HepG2 (cell line): Measurements from ENCODE around the gene MAPK8. TPM values are rescaled to one million over a fixed set of nuclear protein-coding genes. Genes with fewer than 3 reads are reported as not detected.

Source experiments
- ATAC-seq: fragments of 200-7000 bp; cut with Tn5 transposase; 3 replicates; pipeline ENCODE4 v1.9.1; 2020; ENCODE audit warnings: mild to moderate bottlenecking, moderate library complexity
- BruUV-seq: library from RNA; stranded (reverse); fragments of 400-500 nt; replicated peaks from 2 replicates; lab custom pipeline; 2021; lab: Mats Ljungman, UMichigan
- CTCF ChIA-PET: fragments of 300-600 bp; formaldehyde crosslinking; extraction: SDS; loops from one replicate; lab custom pipeline; 2021; ENCODE audit warnings: low total read pairs, inconsistent platforms, low intra/inter-chr PET ratio; lab: Yijun Ruan, JAX
- POLR2A ChIA-PET: fragments of 350-600 bp; sonication (Branson Sonifier 250); formaldehyde crosslinking; loops from one replicate; lab custom pipeline; 2020; ENCODE audit warnings: antibody characterized with exemption, inconsistent platforms; lab: Yijun Ruan, JAX
- DNase-seq: peaks from one replicate; pipeline ENCODE4 v3.0.0-alpha.2; 2015; ENCODE audit warnings: low spot score
- FAIRE-seq: peaks from 3 replicates; lab custom pipeline; 2011; peaks lifted over from hg19 to GRCh38; lab: Jason Lieb, UNC
- H2AFZ ChIP-seq: one replicate; pipeline ENCODE4 v1.6.1; 2011; ENCODE audit warnings: low read length, inconsistent platforms
- H3K27ac ChIP-seq: fragments of 300-600 bp; 3 replicates; pipeline ENCODE4 v1.8.0; 2011; ENCODE audit warnings: mixed run types, mild to moderate bottlenecking, mixed read lengths, low read length, inconsistent platforms; ENCODE audit not compliant: insufficient read depth; ENCODE audit errors: extremely low read length
- H3K27me3 ChIP-seq, 2 experiments: fragments of 200-600 bp in 1 of 2; 2 replicates in 1 of 2; 3 replicates in 1 of 2; pipeline versions ENCODE4 v1.6.0 to v1.8.0; 2011; ENCODE audit warnings: low read length in 2 of 2, mild to moderate bottlenecking in 2 of 2, moderate library complexity in 2 of 2, inconsistent platforms in 1 of 2; ENCODE audit not compliant: insufficient read depth in 2 of 2, control insufficient read depth in 1 of 2
- H3K36me3 ChIP-seq, 2 experiments: fragments of 200-600 bp in 1 of 2; replicated peaks in 1 of 2; 2 replicates in 1 of 2; 3 replicates in 1 of 2; pipeline versions ENCODE4 v1.5.1 to v1.8.0; 2011; ENCODE audit warnings: low read length in 2 of 2, inconsistent platforms in 1 of 2; ENCODE audit not compliant: insufficient read depth in 2 of 2, control insufficient read depth in 1 of 2
- H3K4me1 ChIP-seq: 2 replicates; pipeline ENCODE4 v1.5.1; 2012; ENCODE audit warnings: low read length, inconsistent platforms; ENCODE audit not compliant: insufficient read depth
- H3K4me2 ChIP-seq: 2 replicates; pipeline ENCODE4 v1.6.0; 2011; ENCODE audit warnings: low read depth, low read length, inconsistent platforms
- H3K4me3 ChIP-seq, 3 experiments: fragments of 200-600 bp in 1 of 3; sonication (generic), shearing (Covaris generic) in 1 of 3; replicated peaks in 1 of 3; 2 replicates each; pipeline ENCODE4 v1.5.1; 2011 to 2016; ENCODE audit warnings: low read length in 3 of 3, inconsistent platforms in 2 of 3, low read depth in 2 of 3, mild to moderate bottlenecking in 2 of 3, control low read depth in 1 of 3, mixed read lengths in 1 of 3; ENCODE audit not compliant: insufficient read depth in 1 of 3
- H3K79me2 ChIP-seq: one replicate; pipeline ENCODE4 v1.6.1; 2011; ENCODE audit warnings: low read length, inconsistent platforms; ENCODE audit not compliant: insufficient read depth
- H3K9ac ChIP-seq: 2 replicates; pipeline ENCODE4 v1.6.0; 2011; ENCODE audit warnings: mild to moderate bottlenecking, low read depth, low read length, inconsistent platforms; ENCODE audit not compliant: insufficient read depth
- H3K9me3 ChIP-seq: 2 replicates; pipeline ENCODE4 v1.5.1; 2012; ENCODE audit warnings: mild to moderate bottlenecking, low read length
- H4K20me1 ChIP-seq: 2 replicates; pipeline ENCODE4 v1.6.0; 2011; ENCODE audit warnings: inconsistent platforms, mild to moderate bottlenecking, low read length, moderate library complexity; ENCODE audit not compliant: insufficient read depth
- GABPB1 ChIP-seq: IDR thresholded peaks from 2 replicates; pipeline ENCODE4 v1.6.1; 2016; ENCODE audit warnings: mild to moderate bottlenecking, missing genetic modification reagents, moderate library complexity, missing compliant biosample characterization
- HIVEP1 ChIP-seq: sonication (generic); formaldehyde crosslinking; IDR thresholded peaks from 2 replicates; pipeline ENCODE4 v1.4.0; 2020; ENCODE audit warnings: mild to moderate bottlenecking, missing genetic modification reagents
- PATZ1 ChIP-seq: sonication (generic); formaldehyde crosslinking; IDR thresholded peaks from 2 replicates; pipeline ENCODE4 v1.4.0; 2020; ENCODE audit warnings: missing genetic modification reagents
- PCBP1 ChIP-seq: fragments of 200-400 bp; formaldehyde crosslinking; IDR thresholded peaks from 2 replicates; pipeline ENCODE4 v1.6.1; 2017; ENCODE audit warnings: mild to moderate bottlenecking, low read depth, low read length, borderline replicate concordance
- REXO4 ChIP-seq: sonication (generic); formaldehyde crosslinking; IDR thresholded peaks from 2 replicates; pipeline ENCODE4 v1.8.0; 2022; ENCODE audit warnings: missing genetic modification reagents, mild to moderate bottlenecking, borderline replicate concordance
- SALL1 ChIP-seq: sonication (generic); formaldehyde crosslinking; IDR thresholded peaks from 2 replicates; pipeline ENCODE4 v1.8.0; 2022; ENCODE audit warnings: mild to moderate bottlenecking, missing genetic modification reagents
- SMC3 ChIP-seq: IDR thresholded peaks from 2 replicates; pipeline ENCODE4 v1.6.1; 2011; ENCODE audit warnings: low read length, improper control_type of control experiment
- TSC22D2 ChIP-seq: sonication (generic); formaldehyde crosslinking; IDR thresholded peaks from 2 replicates; pipeline ENCODE4 v1.5.1; 2020; ENCODE audit warnings: missing genetic modification reagents, mild to moderate bottlenecking, borderline replicate concordance
- ZNF136 ChIP-seq: sonication (generic); formaldehyde crosslinking; IDR thresholded peaks from 2 replicates; pipeline ENCODE4 v1.8.1; 2022; ENCODE audit warnings: low read depth, mild to moderate bottlenecking, moderate library complexity, missing genetic modification reagents
- ZNF574 ChIP-seq: sonication (generic); formaldehyde crosslinking; IDR thresholded peaks from 2 replicates; pipeline ENCODE4 v1.4.0; 2020; ENCODE audit warnings: missing genetic modification reagents
- ZNF781 ChIP-seq: sonication (generic); formaldehyde crosslinking; IDR thresholded peaks from 2 replicates; pipeline ENCODE4 v1.5.1; 2020; ENCODE audit warnings: borderline replicate concordance, mild to moderate bottlenecking, missing genetic modification reagents; ENCODE audit errors: not compliant biosample characterization
- WGBS: methylation state at CpG from one replicate; pipeline ENCODE4 v1.1.6; 2017; ENCODE audit warnings: low lambda C conversion rate; 5-methylcytosine and 5-hydroxymethylcytosine counted together
- in situ Hi-C: cut with HindIII; loops from 2 replicates; pipeline ENCODE4 v1.10.0; 2017; ENCODE audit warnings: low pct_unique_long_range_greater_than_20kb; ENCODE audit not compliant: extremely low pct_ligation_motif_present
- intact Hi-C: fragments of 100-400 bp; cut with micrococcal nuclease; formaldehyde crosslinking; loops from one replicate; pipeline ENCODE4 v1.10.0; 2022; ENCODE audit not compliant: unreplicated experiment
- polyA plus RNA-seq, 8 experiments: library from polyadenylated mRNA; depleted of rRNA in 3 of 8; stranded (reverse) in 7 of 8; unstranded in 1 of 8; fragments of >200 nt; fragmentation: Illumina TruSeq in 4 of 8; extraction: Trizol in 4 of 8; gene quantifications; 2 replicates each; pipeline versions ENCODE4 v1.2.1 to v1.2.3, GENCODE V29; 2011 to 2016; ENCODE audit warnings: low read depth in 4 of 8, missing spikeins in 1 of 8, mixed read lengths in 1 of 8; ENCODE audit not compliant: insufficient read depth in 1 of 8
- total RNA-seq, 5 experiments: library from RNA; depleted of rRNA; stranded (reverse); fragments of >200 nt; fragmentation: Illumina TruSeq; extraction: Trizol; gene quantifications; 2 replicates each; pipeline ENCODE4 v1.2.3, GENCODE V29; 2016; ENCODE audit warnings: low read depth in 1 of 5
- TF ChIP-seq, protein P1 (sequence below): sonication (generic); formaldehyde crosslinking; IDR thresholded peaks from 2 replicates; pipeline ENCODE4 v1.5.1; 2020; ENCODE audit warnings: mild to moderate bottlenecking, missing genetic modification reagents, moderate library complexity

MAPK8 gene
- total and polyA plus RNA-seq, 2 of the 13 experiments (the other 11 are each of a cell fraction or from before 2014, with no cell fraction given) = 41.6 to 47.3 TPM

GRCh38 chr10:48459270-48460150 lies 153.0 kb downstream of the MAPK8 start:
- Histone ChIP-seq H3K27ac (no peak overlapping the region), H3K9ac (no peak overlapping the region), H3K36me3 (no peaks in the 10 kb centered on the region), H3K4me2 (peak overlapping the region; percentile 41), H3K9me3 (no peaks in the 10 kb centered on the region), H3K79me2 (no peaks in the 10 kb centered on the region), H3K4me3 (no peak overlapping the region), H4K20me1 (no peaks in the 10 kb centered on the region), H3K27me3 (peaks cover 0 to 15% of the 10 kb centered on the region in 2 experiments; a peak in 1 of 5 replicates), H2AFZ (no peak overlapping the region), H3K4me1 (peaks cover 9% of the 10 kb centered on the region)
- ChIA-PET CTCF (no interaction called here), POLR2A (interaction anchor here (0.8 kb wide), 1 partner anchor 9 kb away, joined by 3 read pairs; no protein-coding TSS in a partner anchor)
- FAIRE-seq (no peak), DNase-seq (no peak), ATAC-seq (peak; percentile 77)
- 60% methylated on average over 9 of the region's 23 CpGs for WGBS
- in situ Hi-C loops = no loop called here
- intact Hi-C loops = no loop called here
- BruUV-seq = no TSS peak
- TF ChIP-seq GABPB1 (CRISPR knock-in tag) = peak; percentile 79
- TF ChIP-seq, protein P1, sequence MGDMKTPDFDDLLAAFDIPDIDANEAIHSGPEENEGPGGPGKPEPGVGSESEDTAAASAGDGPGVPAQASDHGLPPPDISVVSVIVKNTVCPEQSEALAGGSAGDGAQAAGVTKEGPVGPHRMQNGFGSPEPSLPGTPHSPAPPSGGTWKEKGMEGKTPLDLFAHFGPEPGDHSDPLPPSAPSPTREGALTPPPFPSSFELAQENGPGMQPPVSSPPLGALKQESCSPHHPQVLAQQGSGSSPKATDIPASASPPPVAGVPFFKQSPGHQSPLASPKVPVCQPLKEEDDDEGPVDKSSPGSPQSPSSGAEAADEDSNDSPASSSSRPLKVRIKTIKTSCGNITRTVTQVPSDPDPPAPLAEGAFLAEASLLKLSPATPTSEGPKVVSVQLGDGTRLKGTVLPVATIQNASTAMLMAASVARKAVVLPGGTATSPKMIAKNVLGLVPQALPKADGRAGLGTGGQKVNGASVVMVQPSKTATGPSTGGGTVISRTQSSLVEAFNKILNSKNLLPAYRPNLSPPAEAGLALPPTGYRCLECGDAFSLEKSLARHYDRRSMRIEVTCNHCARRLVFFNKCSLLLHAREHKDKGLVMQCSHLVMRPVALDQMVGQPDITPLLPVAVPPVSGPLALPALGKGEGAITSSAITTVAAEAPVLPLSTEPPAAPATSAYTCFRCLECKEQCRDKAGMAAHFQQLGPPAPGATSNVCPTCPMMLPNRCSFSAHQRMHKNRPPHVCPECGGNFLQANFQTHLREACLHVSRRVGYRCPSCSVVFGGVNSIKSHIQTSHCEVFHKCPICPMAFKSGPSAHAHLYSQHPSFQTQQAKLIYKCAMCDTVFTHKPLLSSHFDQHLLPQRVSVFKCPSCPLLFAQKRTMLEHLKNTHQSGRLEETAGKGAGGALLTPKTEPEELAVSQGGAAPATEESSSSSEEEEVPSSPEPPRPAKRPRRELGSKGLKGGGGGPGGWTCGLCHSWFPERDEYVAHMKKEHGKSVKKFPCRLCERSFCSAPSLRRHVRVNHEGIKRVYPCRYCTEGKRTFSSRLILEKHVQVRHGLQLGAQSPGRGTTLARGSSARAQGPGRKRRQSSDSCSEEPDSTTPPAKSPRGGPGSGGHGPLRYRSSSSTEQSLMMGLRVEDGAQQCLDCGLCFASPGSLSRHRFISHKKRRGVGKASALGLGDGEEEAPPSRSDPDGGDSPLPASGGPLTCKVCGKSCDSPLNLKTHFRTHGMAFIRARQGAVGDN (CRISPR knock-in tag) = peak; percentile 30; the same call in 1 of the 2 replicates
- TF ChIP-seq ZNF574 (CRISPR knock-in tag) = peak; percentile 74
- no peak for TF ChIP-seq TSC22D2 (CRISPR knock-in tag)
- TF ChIP-seq SALL1 (CRISPR knock-in tag) = peak; percentile 22; the same call in 1 of the 2 replicates
- TF ChIP-seq ZNF136 = no peak
- no peak for TF ChIP-seq REXO4
- TF ChIP-seq HIVEP1 (CRISPR knock-in tag) = no peak
- no peak for TF ChIP-seq ZNF781
- 0 out of 2 replicates have a peak, but pooled peaks have one; percentile 19 for TF ChIP-seq PATZ1 (CRISPR knock-in tag)
- no peak for TF ChIP-seq SMC3
- TF ChIP-seq PCBP1 = no peak
